ENCODE results near the gene CYP2R1. TPM values are rescaled to one million over a fixed set of nuclear protein-coding genes. Genes with fewer than 3 reads are reported as not detected.

CYP2R1 gene
- total and polyA plus RNA-seq, 2 donors (not counting 3 experiments of a cell fraction or from before 2014, with no cell fraction given): 5.8 to 8.0 TPM

DNA sequence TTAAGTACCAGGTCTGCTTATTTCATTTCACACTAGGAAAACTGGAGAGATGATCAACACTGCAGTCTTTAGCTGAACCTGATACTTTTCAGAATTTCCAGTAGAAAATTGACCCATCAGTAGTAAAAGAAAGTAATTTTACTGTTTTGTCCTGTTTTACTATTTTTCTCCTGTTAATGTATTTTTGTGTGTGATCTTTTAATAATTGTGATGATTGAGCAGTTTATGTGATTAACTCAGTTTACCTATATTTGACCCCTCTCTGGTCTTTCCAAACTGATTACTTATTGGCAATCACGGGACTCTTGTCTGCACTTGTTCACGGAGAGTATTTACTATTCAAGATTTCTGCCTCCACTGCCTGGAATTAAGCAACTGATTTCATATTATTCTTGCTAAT lies 546 bp upstream of the CYP2R1 start:
- BruUV-seq (replicated peaks): no TSS peak
- H3K4me1 ChIP-seq (ENCODE audit: control insufficient read depth, extremely low read depth, insufficient read depth, low read length): peaks cover 9% of the 10 kb centered on the region
- H3K9ac ChIP-seq (replicated peaks; ENCODE audit: extremely low read depth, insufficient read depth, low read length): no peak overlapping the region
- no peak for DNase-seq (ENCODE audit: low read depth, low spot score)
- dilution Hi-C loops (cut with MboI; ENCODE audit: extremely low pct_ligation_motif_present, low sequenced_read_pairs) (no loop called here), intact Hi-C loops (cut with micrococcal nuclease) (loop anchor here (5.0 kb wide), 2 partner anchors 250 to 315 kb away; partner anchors contain the start of gene PDE3B)
- ChIA-PET CTCF (interaction anchor here (2.2 to 8.1 kb wide), 2 partner anchors 13 to 103 kb away, joined by 24 to 154 read pairs; no protein-coding TSS in a partner anchor), POLR2A (interaction anchor here (1.2 to 1.6 kb wide), 3 partner anchors 10 to 16 kb away, joined by 3 to 7 read pairs (median 7); no protein-coding TSS in a partner anchor)
- peak overlapping the region in 2 of 3 experiments; percentile 20 to 73 for H3K4me3 ChIP-seq (replicated peaks in 1 of 3; ENCODE audit: insufficient read depth in 1 of 3, low read depth in 1 of 3, low read length in 3 of 3)
- no peaks in the 10 kb centered on the region for H3K27me3 ChIP-seq (ENCODE audit: control insufficient read depth in 2 of 2, insufficient read depth in 2 of 2, low read length in 2 of 2)
- no peak for FAIRE-seq
- H4K20me1 ChIP-seq (replicated peaks; ENCODE audit: control insufficient read depth, extremely low read depth, insufficient read depth, low read length): no peaks in the 10 kb centered on the region
- H3K79me2 ChIP-seq (ENCODE audit: control insufficient read depth, insufficient read depth, low read length): no peaks in the 10 kb centered on the region
- H2AFZ ChIP-seq (ENCODE audit: low read depth, low read length): peak overlapping the region; percentile 91
- peak overlapping the region; percentile 58 for H3K4me2 ChIP-seq (ENCODE audit: insufficient read depth, low read length)
- H3K27ac ChIP-seq (ENCODE audit: insufficient read depth, low read depth, low read length): no peak overlapping the region
- no peak for TF ChIP-seq POLR2AphosphoS5 (IDR thresholded peaks at IDR 0.05; ENCODE audit: insufficient read depth, low read depth, low read length)
- no peak for TF ChIP-seq GATA2 (IDR thresholded peaks at IDR 0.05; ENCODE audit: insufficient read depth, insufficient read length, low read depth, low read length)
- no peak for TF ChIP-seq MYC (IDR thresholded peaks at IDR 0.05; ENCODE audit: low read depth, low read length)
- no peak for TF ChIP-seq JUN (IDR thresholded peaks at IDR 0.05; ENCODE audit: borderline replicate concordance, insufficient read depth, insufficient read length, low read depth)
- TF ChIP-seq EZH2 (IDR thresholded peaks at IDR 0.05; ENCODE audit: borderline replicate concordance, low read depth, low read length, severe bottlenecking): no peak
- no peak for TF ChIP-seq MAX (IDR thresholded peaks at IDR 0.05; ENCODE audit: insufficient read depth, insufficient read length)
- TF ChIP-seq FOS (IDR thresholded peaks at IDR 0.05; ENCODE audit: borderline replicate concordance, insufficient read depth, low read length): no peak
- no peak for TF ChIP-seq POLR2A (IDR thresholded peaks at IDR 0.05; ENCODE audit: low read depth, low read length)
- TF ChIP-seq, protein P1, sequence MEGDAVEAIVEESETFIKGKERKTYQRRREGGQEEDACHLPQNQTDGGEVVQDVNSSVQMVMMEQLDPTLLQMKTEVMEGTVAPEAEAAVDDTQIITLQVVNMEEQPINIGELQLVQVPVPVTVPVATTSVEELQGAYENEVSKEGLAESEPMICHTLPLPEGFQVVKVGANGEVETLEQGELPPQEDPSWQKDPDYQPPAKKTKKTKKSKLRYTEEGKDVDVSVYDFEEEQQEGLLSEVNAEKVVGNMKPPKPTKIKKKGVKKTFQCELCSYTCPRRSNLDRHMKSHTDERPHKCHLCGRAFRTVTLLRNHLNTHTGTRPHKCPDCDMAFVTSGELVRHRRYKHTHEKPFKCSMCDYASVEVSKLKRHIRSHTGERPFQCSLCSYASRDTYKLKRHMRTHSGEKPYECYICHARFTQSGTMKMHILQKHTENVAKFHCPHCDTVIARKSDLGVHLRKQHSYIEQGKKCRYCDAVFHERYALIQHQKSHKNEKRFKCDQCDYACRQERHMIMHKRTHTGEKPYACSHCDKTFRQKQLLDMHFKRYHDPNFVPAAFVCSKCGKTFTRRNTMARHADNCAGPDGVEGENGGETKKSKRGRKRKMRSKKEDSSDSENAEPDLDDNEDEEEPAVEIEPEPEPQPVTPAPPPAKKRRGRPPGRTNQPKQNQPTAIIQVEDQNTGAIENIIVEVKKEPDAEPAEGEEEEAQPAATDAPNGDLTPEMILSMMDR (IDR thresholded peaks at IDR 0.05; ENCODE audit: extremely low read depth in 1 of 2, insufficient read depth in 1 of 2, low read depth in 1 of 2, low read length in 2 of 2): no peak
- H3K9me3 ChIP-seq (replicated peaks; ENCODE audit: control insufficient read depth, insufficient read depth, low read length): no peaks in the 10 kb centered on the region
- no peaks in the 10 kb centered on the region for H3K9me1 ChIP-seq (replicated peaks; ENCODE audit: control insufficient read depth, extremely low read depth, insufficient read depth, low read length)
- no peaks in the 10 kb centered on the region for H3K36me3 ChIP-seq (ENCODE audit: control insufficient read depth in 2 of 2, extremely low read depth in 1 of 2, insufficient read depth in 2 of 2, low read length in 2 of 2)
